GM12878 (cell line): ENCODE results near the gene CAPZB. TPM values are rescaled to one million over a fixed set of nuclear protein-coding genes. Genes with fewer than 3 reads are reported as not detected.
A peak's percentile ranks its signal among the peaks of the same experiment; 100 is the strongest.

Experiments used
- ATAC-seq: fragments of 200-7000 bp; cut with Tn5 transposase; 3 replicates; pipeline ENCODE4 v1.9.1; 2020; ENCODE audit warnings: mild to moderate bottlenecking, moderate library complexity
- BruUV-seq: library from RNA; stranded (reverse); fragments of 400-500 nt; replicated peaks from 2 replicates; lab custom pipeline; 2021; lab: Mats Ljungman, UMichigan
- CTCF ChIA-PET: fragments of 300-600 bp; sonication (Branson Sonifier 250); formaldehyde crosslinking; extraction: SDS; loops from one replicate; lab custom pipeline; 2021; ENCODE audit warnings: inconsistent platforms; lab: Yijun Ruan, JAX
- POLR2A ChIA-PET: fragments of 350-600 bp; formaldehyde crosslinking; extraction: SDS; loops from one replicate; lab custom pipeline; 2021; ENCODE audit warnings: inconsistent platforms; lab: Charles Lee
- RAD21 ChIA-PET: fragments of 300-600 bp; sonication (Branson Sonifier 250); formaldehyde crosslinking; loops from one replicate; lab custom pipeline; 2023; ENCODE audit warnings: antibody characterized with exemption; ENCODE audit not compliant: unreplicated experiment; lab: Charles Lee
- SMC1A ChIA-PET: fragments of 300-600 bp; sonication (Branson Sonifier 250); formaldehyde crosslinking; loops from one replicate; lab custom pipeline; 2023; ENCODE audit not compliant: unreplicated experiment, uncharacterized antibody; lab: Charles Lee
- DNase-seq: peaks from one replicate; pipeline ENCODE4 v3.0.0-alpha.2; 2011; ENCODE audit warnings: low read depth, low spot score
- FAIRE-seq: peaks from 3 replicates; lab custom pipeline; 2011; peaks lifted over from hg19 to GRCh38; lab: Jason Lieb, UNC
- H2AFZ ChIP-seq: 2 replicates; pipeline ENCODE4 v1.6.0; 2011; ENCODE audit warnings: low read depth, low read length, control low read depth; ENCODE audit not compliant: control insufficient read depth
- H3K27ac ChIP-seq: 2 replicates; pipeline ENCODE4 v1.5.1; 2011; ENCODE audit warnings: control low read depth; ENCODE audit not compliant: control insufficient read depth, insufficient read depth
- H3K27me3 ChIP-seq, 2 experiments: replicated peaks in 1 of 2; 2 replicates each; pipeline versions ENCODE4 v1.6.0 to v1.6.1; 2011; ENCODE audit warnings: low read length in 1 of 2; ENCODE audit not compliant: control insufficient read depth in 2 of 2, insufficient read depth in 2 of 2
- H3K36me3 ChIP-seq, 2 experiments: 2 replicates each; pipeline ENCODE4 v1.5.1; 2011; ENCODE audit warnings: low read length in 1 of 2; ENCODE audit not compliant: control insufficient read depth in 2 of 2, insufficient read depth in 2 of 2
- H3K4me1 ChIP-seq: 2 replicates; pipeline ENCODE4 v1.6.1; 2011; ENCODE audit warnings: mild to moderate bottlenecking, low read length, moderate library complexity, mixed read lengths; ENCODE audit not compliant: control insufficient read depth, insufficient read depth
- H3K4me2 ChIP-seq: 2 replicates; pipeline ENCODE4 v1.6.0; 2011; ENCODE audit warnings: control low read depth; ENCODE audit not compliant: control insufficient read depth, insufficient read depth
- H3K4me3 ChIP-seq: fragments of 200-600 bp; sonication (generic); 2 replicates; pipeline ENCODE4 v1.5.1; 2016
- H3K79me2 ChIP-seq: 2 replicates; pipeline ENCODE4 v1.6.0; 2011; ENCODE audit warnings: low read length; ENCODE audit not compliant: control insufficient read depth, insufficient read depth
- H3K9ac ChIP-seq: 2 replicates; pipeline ENCODE4 v1.8.0; 2011; ENCODE audit warnings: low read length, control low read depth, mixed read lengths; ENCODE audit not compliant: control insufficient read depth, insufficient read depth
- H3K9me3 ChIP-seq: replicated peaks from 3 replicates; pipeline ENCODE4 v1.5.1; 2011; ENCODE audit warnings: mild to moderate bottlenecking, low read length; ENCODE audit not compliant: control insufficient read depth, insufficient read depth
- H4K20me1 ChIP-seq: 2 replicates; pipeline ENCODE4 v1.6.0; 2011; ENCODE audit not compliant: control insufficient read depth, insufficient read depth
- CBX3 ChIP-seq: fragments of 200-600 bp; sonication (generic); IDR thresholded peaks from 2 replicates; pipeline ENCODE4 v1.6.1; 2016; ENCODE audit warnings: low read depth, borderline replicate concordance
- CBX5 ChIP-seq: sonication (generic); IDR thresholded peaks from 2 replicates; pipeline ENCODE4 v1.6.1; 2016; ENCODE audit warnings: low read depth, moderate library complexity, mild to moderate bottlenecking, inconsistent platforms
- MTA3 ChIP-seq: IDR thresholded peaks from 2 replicates; pipeline ENCODE4 v1.6.1; 2012; ENCODE audit warnings: low read length, inconsistent platforms, borderline replicate concordance
- PKNOX1 ChIP-seq: fragments of 450-650 bp; IDR thresholded peaks from 2 replicates; pipeline ENCODE4 v1.6.1; 2016; ENCODE audit warnings: mild to moderate bottlenecking
- POU2F2 ChIP-seq: IDR thresholded peaks from 3 replicates; pipeline ENCODE4 v1.6.1; 2011; ENCODE audit warnings: low read depth, mild to moderate bottlenecking, low read length, borderline replicate concordance
- RBBP5 ChIP-seq: fragments of 200-600 bp; sonication (generic); conservative IDR thresholded peaks from 2 replicates; pipeline ENCODE4 v1.6.1; 2016
- TCF3 ChIP-seq: IDR thresholded peaks from 2 replicates; pipeline ENCODE4 v1.6.1; 2012; ENCODE audit warnings: low read depth, mild to moderate bottlenecking, low read length, borderline replicate concordance; ENCODE audit not compliant: insufficient read depth
- ZSCAN29 ChIP-seq: fragments of 450-650 bp; IDR thresholded peaks from 2 replicates; pipeline ENCODE4 v1.6.1; 2017; ENCODE audit warnings: mild to moderate bottlenecking, moderate library complexity
- WGBS: methylation state at CpG from one replicate; pipeline ENCODE4 v1.1.6; 2016; ENCODE audit warnings: low lambda C conversion rate; ENCODE audit not compliant: insufficient replicate concordance, insufficient coverage; ENCODE audit errors: missing lambda C conversion rate; 5-methylcytosine and 5-hydroxymethylcytosine counted together
- in situ Hi-C: fragments of 300-500 bp; cut with MboI; formaldehyde crosslinking; loops from 9 replicates; pipeline ENCODE4 v1.14.3; 2018; ENCODE audit warnings: mixed read lengths
- intact Hi-C: fragments of 100-400 bp; cut with micrococcal nuclease; formaldehyde crosslinking; loops from one replicate; pipeline ENCODE4 v1.14.2; 2022; ENCODE audit not compliant: unreplicated experiment
- polyA plus RNA-seq, 11 experiments: library from polyadenylated mRNA; depleted of rRNA in 4 of 11; unstranded in 6 of 11; stranded (reverse) in 5 of 11; fragments of >200 nt; fragmentation: Nextera tagmentation in 4 of 11; fragmentation: Illumina TruSeq in 1 of 11; extraction: Ambion mirVana in 4 of 11; extraction: Trizol in 1 of 11; gene quantifications; 1 replicate in 1 of 11; 2 replicates in 10 of 11; pipeline versions ENCODE4 v1.2.1 to v1.2.3, GENCODE V29; 2011 to 2016; ENCODE audit warnings: inconsistent platforms in 2 of 11, missing spikeins in 2 of 11, low read depth in 1 of 11
- total RNA-seq, 4 experiments: library from RNA; depleted of rRNA in 3 of 4; stranded (reverse); fragments of >200 nt in 3 of 4; fragmentation: Illumina TruSeq in 1 of 4; extraction: Trizol in 1 of 4; gene quantifications; 2 replicates each; pipeline versions ENCODE4 v1.2.1 to v1.2.3, GENCODE V29; 2013 to 2021
- TF ChIP-seq, protein P1 (sequence below): IDR thresholded peaks from 2 replicates; pipeline ENCODE4 v1.6.1; 2011; ENCODE audit warnings: mild to moderate bottlenecking, low read depth, low read length, moderate library complexity; ENCODE audit not compliant: insufficient replicate concordance

The CAPZB gene
- total and polyA plus RNA-seq, 10 of the 15 experiments (the other 5 are each of a cell fraction or from before 2014, with no cell fraction given): 104 to 454 (median 213) TPM

- TF ChIP-seq CBX3 (no peak), TCF3 (no peak), POU2F2 (no peak), PKNOX1 (no peak), RBBP5 (no peak), CBX5 (peak; percentile 57; the same call in 1 of the 2 replicates), MTA3 (no peak), ZSCAN29 (no peak)
- TF ChIP-seq, protein P1, sequence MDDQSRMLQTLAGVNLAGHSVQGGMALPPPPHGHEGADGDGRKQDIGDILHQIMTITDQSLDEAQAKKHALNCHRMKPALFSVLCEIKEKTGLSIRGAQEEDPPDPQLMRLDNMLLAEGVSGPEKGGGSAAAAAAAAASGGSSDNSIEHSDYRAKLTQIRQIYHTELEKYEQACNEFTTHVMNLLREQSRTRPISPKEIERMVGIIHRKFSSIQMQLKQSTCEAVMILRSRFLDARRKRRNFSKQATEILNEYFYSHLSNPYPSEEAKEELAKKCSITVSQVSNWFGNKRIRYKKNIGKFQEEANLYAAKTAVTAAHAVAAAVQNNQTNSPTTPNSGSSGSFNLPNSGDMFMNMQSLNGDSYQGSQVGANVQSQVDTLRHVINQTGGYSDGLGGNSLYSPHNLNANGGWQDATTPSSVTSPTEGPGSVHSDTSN: no peak
- Histone ChIP-seq H3K4me2 (no peak overlapping the region), H3K4me1 (no peaks in the 10 kb centered on the region), H3K36me3 (no peaks in the 10 kb centered on the region), H3K9me3 (peaks cover 13% of the 10 kb centered on the region), H3K4me3 (no peak overlapping the region), H3K27ac (no peak overlapping the region), H3K9ac (no peak overlapping the region), H3K79me2 (no peaks in the 10 kb centered on the region), H4K20me1 (no peaks in the 10 kb centered on the region), H2AFZ (no peak overlapping the region), H3K27me3 (no peaks in the 10 kb centered on the region)
- WGBS: 81% methylated on average over 2 of the region's 2 CpGs
- no peak for DNase-seq
- no peak for FAIRE-seq
- ATAC-seq: no peak
- no TSS peak for BruUV-seq
- CTCF ChIA-PET: no interaction called here
- POLR2A ChIA-PET: no interaction called here
- intact Hi-C loops: no loop called here
- SMC1A ChIA-PET: no interaction called here
- in situ Hi-C loops: no loop called here
- RAD21 ChIA-PET: no interaction called here
These were observed 190.7 kb downstream of the CAPZB start for GRCh38 chr1:19294638-19295037.
